ENCODE measurements around the gene NFASC.

NFASC gene

GRCh38 chr1:204930155-204930523, 59.5 kb downstream of the NFASC start:
- no peak for DNase-seq

DNA sequence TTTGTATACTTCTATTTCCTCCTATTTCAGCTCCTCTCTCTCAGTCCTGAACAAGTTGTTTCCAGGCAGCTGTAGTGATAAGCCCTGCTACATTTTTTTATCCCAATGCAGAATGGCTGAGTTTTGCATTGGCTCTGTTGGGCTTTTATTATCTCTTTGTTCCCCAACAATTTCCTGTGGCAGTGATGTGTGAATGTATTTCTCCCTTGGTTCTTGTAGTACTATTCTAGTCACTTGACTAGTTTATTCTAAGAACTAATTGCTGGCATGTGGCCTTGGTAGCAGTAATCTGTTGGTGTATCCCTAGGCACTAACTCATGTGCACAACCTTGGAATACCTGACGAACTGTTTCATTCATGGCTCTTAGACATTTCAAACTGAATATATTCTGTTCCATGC, 60.7 kb downstream of the NFASC start:
- DNase-seq, result no peak

- DNase-seq, result no peak
These were observed 61.3 kb downstream of the NFASC start for GRCh38 chr1:204931768-204932572.

DNA sequence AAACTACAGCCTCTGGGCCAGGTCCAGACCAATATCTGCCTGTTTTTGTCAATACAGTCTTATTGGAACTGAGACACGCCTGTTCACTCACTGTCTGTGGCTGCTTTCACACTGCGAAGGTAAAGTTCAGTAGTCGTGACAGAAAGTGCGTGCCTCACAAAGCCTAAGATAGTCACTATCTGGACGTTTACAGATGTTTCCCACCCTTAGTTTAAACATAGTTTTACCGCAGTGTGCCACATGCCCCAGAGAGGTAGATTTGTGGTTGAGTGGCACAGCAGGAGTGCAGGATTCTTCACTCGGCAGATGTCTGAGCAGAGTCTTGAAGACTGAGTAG, 61.9 kb downstream of the NFASC start:
- no peak for DNase-seq

GRCh38 chr1:204935155-204935554, 64.5 kb downstream of the NFASC start:
- DNase-seq, result no peak

DNA sequence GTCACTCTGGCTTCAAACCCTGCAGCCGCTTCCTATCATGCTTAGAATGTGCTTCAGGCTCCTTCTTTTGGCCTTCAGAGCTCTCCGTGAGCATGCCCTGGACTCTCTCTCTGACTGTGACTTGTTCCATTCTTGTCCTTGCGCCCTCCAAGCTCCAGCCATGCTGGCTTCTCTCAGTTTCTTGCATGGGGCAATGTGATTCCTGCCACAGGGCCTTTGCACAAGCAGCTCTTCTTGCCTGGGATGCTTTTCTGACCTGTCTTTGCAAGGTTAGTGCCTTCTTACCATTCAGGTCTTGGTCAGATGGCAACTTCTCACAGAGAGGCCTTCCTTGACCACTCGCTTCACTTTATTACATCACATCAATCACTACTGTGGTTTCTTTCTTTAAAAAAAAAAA, 66.1 kb downstream of the NFASC start:
- no peak for DNase-seq

- DNase-seq, result no peak
These were observed 67.2 kb downstream of the NFASC start for GRCh38 chr1:204937901-204938300.

DNA sequence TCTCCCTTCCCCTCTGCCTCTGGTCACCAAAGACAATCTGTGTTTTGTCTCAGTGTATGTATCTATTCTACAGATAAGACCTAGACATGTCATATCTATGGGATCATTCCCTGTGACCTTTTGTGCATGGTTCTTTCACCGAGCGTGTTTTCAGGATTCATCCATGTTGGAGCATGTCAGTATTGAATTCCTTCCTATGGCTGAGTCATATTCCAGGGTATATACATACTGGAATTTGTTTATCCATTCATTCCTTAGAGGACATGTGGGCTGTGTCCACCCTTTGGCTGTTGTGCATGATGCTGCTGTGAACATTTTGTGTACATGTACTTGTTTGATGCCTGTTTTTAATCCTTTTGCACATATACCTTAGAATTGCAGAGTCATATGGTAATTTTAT, 69.9 kb downstream of the NFASC start:
- no peak for DNase-seq

- peak; percentile 40 for DNase-seq
These were observed 71.0 kb downstream of the NFASC start for GRCh38 chr1:204941421-204942338.

DNA sequence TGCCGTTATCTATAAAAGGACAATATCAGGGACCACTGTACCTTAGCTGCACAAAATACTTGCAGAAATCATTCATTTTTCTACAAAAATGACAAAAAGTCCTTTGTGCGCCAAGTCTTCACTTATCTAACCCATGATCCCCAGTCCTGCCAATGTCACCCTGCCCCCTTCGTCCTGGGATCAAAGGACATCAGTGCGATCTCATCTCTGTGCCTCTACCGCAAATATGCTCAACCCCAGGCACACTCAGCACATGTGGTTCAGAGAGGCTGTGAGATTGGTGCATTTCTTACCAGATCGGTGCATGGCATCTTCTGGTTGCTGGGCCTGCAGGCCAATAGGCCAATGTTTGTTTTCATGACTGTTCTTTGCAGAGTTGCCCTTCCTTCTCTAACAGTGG, 72.8 kb downstream of the NFASC start:
- DNase-seq, result no peak

GRCh38 chr1:204944662-204945061, 74.0 kb downstream of the NFASC start:
- DNase-seq, result no peak

DNA sequence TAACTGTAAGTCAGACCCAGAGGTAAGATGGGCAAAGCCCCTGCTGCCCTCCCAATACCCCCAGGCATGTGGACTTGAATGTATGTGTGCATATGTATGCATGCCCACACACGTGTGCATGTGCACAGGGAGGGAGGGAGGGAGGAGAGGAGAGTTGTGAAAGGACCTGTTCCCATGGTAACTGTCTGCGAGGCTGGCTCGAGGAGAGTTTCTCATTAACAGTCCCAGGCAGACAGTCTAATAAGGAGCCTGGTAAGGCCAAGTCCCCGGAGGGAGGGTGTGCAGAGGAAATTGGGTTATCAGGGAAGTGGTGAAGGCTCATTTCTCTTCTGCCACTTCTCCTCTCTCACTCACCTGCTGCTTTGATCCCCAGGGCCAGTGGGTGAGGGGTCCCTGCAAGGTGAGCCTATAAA, 74.9 kb downstream of the NFASC start:
- DNase-seq, result no peak

- no peak for DNase-seq
These were observed 76.0 kb downstream of the NFASC start for GRCh38 chr1:204946640-204947039.

- DNase-seq, result no peak
These were observed 76.7 kb downstream of the NFASC start for GRCh38 chr1:204947338-204947737.

GRCh38 chr1:204947747-204948146, 77.1 kb downstream of the NFASC start:
- DNase-seq, result no peak

- no peak for DNase-seq
These were observed 79.8 kb downstream of the NFASC start for GRCh38 chr1:204950353-204951001.

DNA sequence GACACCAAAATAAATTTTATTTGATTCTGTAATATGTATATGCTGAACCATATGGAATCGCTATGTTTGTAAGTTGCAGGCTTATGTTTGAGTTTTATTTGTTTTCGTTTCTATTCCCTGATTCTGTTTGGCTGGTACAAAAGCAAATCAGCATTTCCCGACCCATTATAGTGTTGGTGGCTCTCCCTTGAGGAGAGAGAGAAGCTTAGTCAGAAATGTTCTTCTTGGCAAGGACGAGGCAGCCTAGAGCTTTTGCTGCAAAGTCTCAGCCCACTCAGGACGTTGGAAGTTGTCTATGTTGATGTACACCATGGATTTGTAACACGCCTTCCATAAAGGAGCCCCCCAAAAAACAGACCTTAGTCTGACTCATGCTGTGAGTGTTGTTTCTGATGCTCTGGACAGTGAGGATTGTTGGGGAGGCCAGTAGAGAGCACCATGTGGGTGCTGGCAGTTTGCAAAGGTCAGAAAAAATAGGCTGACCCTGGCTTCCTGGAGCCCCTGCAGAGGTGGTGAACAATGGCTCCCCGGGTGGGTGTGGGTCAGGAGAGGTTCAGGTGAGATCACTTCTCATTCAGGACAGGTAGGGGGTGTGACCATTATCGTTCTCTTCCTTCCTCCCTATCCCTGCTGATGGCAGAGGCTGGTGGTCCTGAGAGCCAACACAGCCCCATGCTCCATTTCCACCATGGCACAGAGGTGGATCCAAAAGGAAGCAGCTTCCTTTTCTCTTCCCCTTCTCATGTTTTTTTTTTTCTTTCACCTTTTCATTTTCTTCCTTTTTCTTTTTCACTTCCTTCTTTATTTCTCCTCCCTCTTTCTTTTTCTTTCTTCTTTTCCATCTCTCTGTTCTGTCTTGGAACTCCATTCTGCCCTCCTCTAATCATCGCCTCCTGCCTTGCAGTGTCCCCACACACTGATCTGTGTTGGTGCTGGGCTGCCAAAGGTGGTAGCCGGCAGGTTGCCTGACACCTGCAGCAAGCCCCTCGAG, 88.0 kb downstream of the NFASC start:
- DNase-seq, result no peak

GRCh38 chr1:204959374-204959773, 88.7 kb downstream of the NFASC start:
- DNase-seq, result no peak

- DNase-seq, result no peak
These were observed 89.2 kb downstream of the NFASC start for GRCh38 chr1:204959836-204960235.

- no peak for DNase-seq
These were observed 89.9 kb downstream of the NFASC start for GRCh38 chr1:204960306-204961125.

- DNase-seq, result no peak
These were observed 91.2 kb downstream of the NFASC start for GRCh38 chr1:204961765-204962419.
